ENCODE results near the gene DNM2.

GRCh38 chr19:10842788-10843187 lies 124.9 kb downstream of the DNM2 start:
- TF ChIP-seq HDAC2 (IDR thresholded peaks at IDR 0.05), result no peak
- no peak for TF ChIP-seq CTCF (IDR thresholded peaks at IDR 0.05)
